Measurements from ENCODE around the gene CAMK4.

Gene CAMK4

DNA sequence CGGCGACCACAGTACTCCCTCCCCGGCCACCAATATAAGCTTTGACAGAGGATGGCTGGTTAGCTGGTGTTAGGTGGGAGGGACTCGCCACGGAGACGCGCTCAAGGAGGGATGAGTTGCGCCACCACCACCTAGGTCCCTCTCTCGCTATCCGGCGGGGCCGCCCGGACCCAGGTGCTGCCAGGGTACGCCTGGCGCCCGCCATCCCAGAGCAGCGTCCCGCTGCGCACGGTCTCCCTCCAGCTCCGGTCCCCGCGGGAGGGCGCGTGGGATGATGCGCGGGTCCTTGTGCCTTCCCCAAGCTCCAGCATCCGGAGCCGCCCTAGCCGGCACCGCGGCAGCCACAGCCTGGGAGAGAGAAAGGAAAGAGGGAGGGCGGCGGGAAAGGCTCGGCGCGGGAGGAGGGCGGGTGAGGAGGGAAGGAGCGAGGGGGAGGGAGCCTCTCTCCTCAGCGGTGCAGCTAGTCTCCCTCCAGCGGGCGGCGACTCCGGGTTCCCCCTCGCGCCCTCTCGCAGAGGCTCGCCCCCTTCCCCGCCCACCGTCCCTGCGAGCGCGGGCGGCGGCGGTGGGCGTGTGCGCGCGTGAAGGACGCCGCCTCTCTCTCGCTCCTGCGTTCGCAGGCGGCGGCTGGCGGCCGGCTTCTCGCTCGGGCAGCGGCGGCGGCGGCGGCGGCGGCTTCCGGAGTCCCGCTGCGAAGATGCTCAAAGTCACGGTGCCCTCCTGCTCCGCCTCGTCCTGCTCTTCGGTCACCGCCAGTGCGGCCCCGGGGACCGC lies at the start of gene CAMK4:
TSS of gene CAMK4 (plus strand) at position 598 of the 774 bp plus-strand sequence. CDS start at position 698, 100 bp downstream.
- DNase-seq (ENCODE audit: low read depth) = no peak

DNA sequence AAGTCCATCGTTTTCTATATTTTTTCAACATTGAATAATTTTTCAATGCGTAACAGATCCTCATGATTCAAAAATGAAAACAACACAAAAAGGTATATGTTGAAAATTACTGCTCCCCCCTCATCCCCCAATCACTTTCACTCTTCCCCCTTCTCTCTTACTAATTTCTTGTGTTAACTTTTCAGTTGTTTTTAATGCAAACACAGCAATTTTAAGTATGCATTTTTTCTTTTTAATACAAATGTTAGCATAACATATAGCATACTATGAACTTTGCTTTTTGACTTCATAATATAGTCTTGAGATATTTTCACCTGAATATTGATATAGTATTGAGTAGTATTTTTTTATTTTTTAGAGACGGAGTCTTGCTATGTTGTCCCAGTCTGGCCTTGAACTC lies 41.1 kb upstream of the CAMK4 start:
- DNase-seq (ENCODE audit: low read depth) = no peak

DNA sequence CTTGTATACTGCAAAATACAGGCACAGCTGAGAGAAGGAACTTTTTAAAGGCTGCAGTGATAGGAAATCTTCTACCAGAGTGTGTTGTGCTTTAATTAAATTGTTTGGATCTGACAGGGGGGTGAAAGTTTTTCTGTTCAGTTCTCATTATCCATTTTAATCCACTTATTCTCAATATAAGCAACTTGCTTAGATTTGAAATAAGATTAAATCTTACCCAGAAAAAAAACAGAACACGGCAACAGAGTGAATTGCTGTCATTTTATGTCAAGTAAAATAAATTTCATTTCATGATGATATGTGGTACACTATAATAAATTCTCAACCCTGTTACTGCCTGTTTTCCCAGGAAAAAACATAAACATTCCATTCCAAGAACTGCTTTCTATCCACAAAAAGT lies 37.1 kb upstream of the CAMK4 start:
- DNase-seq (ENCODE audit: low read depth) = no peak

DNA sequence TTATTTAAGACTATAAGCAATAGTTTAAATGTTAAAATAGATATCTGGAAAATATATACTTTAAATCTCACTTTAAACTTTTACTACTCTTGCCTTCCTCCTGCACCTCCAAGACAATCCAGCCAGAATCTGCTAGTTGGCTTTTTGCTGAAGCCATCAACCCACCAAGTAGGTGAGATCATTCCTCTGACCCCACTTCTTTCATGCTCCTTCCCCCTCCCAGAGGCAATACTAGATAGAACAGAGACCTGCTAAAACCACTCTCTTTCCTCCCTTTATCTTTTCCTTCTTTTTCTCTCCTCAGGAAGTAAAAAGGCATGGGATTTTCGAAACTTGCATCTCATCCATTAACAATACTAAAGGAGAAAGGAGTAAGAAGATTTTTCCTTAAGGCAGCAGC lies 30.1 kb upstream of the CAMK4 start:
- no peak for DNase-seq (ENCODE audit: low read depth)

DNA sequence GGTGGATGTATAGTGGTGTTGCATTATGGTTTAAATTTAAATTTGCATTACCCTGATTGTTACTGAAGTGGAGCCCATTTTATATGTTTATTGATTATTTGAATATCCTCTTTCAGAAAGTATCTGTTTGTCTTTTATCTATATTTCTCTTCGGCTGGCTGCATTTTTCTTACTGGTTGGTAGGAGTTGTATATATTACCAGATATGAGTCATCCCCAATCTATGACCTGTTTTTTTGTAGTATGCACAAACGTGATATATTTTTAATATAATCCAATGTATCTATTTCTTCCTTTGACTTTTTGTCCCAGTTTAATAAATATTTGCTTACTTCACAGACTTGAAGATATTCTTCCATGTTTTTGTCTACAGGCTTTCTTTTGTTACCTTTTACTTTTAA lies 29.3 kb upstream of the CAMK4 start:
- no peak for DNase-seq (ENCODE audit: low read depth)

DNA sequence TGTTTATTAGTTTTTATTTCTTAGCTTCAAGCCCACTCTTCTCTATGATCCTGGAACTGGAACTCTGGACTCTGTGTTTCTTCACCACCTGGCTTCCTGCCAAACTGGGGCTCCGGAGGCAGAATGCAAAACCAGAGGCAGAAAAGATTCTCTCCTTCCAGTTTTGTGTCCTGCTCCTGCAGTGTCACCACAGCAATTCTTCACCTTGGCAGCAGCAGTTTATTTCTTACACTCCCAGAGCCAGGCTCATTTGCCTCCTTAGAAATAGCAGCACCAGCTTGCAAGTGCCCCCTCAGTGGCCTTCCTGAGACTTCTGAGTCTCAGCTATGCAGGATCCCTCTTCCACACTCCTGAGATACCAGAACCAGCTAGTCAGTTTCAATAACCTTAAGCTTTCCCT lies 26.7 kb upstream of the CAMK4 start:
- no peak for DNase-seq (ENCODE audit: low read depth)

DNA sequence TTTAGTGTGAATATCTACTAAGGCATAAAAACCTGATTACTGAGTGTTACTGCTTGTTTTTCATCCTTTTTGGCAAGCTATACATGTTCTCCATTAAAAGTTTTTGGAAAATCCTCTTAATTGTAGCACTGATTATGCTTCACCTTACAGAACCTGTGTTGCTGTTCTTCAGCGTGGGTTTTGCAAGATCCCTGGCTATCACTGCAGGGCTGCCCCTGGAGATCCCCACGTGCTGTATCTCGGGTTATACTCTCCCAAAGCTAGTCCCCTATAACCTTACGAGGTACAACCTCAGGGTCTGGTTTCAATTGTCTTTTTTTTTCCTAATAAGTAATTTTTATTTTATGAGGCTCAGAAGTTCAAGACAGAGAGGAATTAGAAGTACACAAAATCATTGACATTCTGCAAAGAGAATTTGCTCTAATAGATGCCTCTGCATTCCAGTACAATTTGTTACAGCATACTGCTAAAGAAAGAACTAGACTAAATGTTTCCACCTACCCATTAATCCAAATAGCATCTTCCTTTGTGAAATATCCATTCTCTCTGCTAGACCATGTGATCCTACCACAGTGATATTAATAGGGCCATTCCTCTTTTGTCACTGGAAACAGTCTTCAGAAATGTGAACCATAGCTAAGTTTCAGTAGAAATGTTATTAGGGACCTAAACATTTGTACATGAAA lies 25.8 kb upstream of the CAMK4 start:
- DNase-seq (ENCODE audit: low read depth) = no peak

DNA sequence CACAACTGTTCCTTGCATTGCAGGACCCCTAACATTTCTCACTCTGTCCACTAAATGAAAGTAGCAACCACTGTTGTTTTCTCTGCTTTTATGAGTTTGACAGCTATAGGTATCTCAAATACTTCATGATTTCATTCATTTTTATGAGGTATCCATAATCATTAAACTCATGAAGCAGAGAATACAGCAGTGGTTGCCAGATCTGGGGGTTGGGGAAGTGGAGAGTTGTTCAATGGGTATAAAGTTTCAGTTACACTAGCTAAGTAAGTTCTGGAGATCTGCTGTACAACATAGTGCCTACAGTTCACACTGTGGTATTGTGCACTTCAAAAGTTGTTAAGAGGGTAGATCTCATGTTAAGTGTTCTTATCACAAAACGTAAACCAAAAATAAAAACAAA lies 23.4 kb upstream of the CAMK4 start:
- no peak for DNase-seq (ENCODE audit: low read depth)

DNA sequence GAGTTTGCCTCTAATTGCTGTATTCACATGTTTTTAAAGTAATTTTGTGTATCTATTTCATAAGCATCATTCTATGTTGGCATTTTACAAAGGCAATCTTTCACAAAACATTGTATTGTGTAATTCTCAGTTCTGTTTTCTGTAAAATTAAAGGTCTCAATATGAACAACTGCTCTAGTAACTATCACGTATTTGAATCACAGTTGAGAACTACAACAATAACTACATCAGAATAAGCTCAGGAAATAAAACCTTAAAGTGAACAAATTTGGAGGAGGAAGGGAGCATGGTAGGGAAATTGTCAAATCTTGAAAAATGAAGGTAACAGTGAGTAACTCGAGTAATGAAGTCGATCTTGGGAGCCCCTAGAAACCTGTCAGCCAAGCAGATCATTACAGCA lies 22.5 kb upstream of the CAMK4 start:
- DNase-seq (ENCODE audit: low read depth) = no peak

DNA sequence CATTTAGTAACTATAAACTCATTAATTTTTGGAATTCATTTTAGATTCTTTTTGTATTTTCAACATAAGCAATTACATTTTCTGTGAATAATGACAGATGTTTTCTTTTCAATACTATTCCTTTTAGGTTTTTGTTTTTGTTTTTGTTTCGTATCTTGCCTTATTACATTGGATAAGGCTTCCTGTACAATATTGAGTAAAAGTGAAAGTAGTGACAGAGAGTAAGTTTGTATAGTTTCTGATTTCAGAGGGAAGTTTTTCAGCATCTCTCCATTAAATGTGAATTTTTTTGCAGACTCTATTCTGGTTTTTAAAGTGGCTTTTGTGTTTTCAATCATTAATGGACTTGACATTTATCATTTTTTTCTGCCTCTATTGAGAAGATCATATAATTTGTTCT lies 12.8 kb upstream of the CAMK4 start:
- DNase-seq (ENCODE audit: low read depth) = no peak

DNA sequence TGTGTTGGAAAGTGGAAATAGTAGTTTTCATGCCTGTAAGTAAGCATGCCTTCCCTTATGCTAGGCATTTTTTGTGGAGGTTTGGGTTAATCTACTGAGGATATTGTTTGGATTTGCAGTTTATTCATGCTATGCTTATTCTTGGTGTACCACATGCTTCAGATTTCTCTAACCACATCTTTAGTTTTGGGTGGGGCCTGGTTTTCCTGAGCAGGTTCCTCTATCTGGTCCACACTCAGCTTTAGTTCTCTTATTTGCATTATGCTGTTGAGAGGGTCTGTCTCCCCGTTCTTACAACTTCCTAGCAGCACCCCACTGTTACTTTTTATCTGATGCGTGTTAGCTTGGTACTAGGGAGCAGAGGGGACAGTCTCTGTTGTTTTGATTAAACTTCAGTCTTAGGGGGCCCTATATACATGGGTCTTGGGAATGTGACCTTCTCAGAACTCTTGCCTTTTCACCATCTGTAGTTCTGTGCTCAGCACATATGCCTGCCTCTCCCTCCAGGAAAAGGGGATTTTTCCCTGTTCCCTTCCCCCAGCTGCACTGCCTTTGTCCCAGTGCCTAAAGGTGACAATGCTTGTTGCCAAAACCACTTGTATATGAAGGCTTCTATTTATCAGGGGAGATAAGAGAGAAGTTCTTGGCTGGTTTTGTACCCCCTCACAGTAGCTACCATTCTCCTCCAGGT lies 10.0 kb upstream of the CAMK4 start:
- no peak for DNase-seq (ENCODE audit: low read depth)

DNA sequence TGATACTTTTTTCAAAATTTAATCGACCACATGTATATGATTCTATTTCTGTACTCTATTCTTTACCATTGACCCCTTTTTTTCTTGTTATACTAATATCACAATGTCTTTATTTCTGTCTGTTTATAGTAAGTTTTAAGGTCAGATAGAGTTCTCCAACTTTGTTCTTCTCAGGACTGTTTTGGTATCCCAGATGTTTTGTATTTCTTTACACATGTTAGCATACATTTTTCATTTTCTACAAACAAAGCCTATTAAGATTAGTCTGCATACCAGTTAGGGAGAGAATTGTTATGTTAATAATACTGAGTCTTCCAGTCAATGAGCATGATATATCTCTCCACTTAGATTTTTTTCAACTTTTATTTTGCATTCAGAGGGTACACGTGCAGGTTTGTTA lies 8.2 kb upstream of the CAMK4 start:
- DNase-seq (ENCODE audit: low read depth) = no peak

DNA sequence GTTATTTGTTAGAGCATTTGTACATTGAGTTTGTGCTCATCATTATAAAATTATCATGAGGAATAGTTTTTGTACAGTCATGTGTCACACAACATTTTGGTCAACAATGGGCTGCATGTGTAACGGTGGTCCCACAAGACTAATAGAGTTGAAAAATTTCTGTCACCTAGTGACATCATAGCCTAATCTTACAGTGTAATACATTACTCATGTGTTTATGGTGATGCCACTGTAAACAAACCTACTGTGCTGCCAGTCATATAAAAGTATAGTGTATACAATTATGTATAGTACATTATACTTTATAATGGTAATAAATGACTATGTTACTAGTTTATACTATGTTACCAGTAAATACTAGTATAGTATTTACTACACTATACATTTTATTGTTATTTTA lies 3.0 kb upstream of the CAMK4 start:
- no peak for DNase-seq (ENCODE audit: low read depth)

DNA sequence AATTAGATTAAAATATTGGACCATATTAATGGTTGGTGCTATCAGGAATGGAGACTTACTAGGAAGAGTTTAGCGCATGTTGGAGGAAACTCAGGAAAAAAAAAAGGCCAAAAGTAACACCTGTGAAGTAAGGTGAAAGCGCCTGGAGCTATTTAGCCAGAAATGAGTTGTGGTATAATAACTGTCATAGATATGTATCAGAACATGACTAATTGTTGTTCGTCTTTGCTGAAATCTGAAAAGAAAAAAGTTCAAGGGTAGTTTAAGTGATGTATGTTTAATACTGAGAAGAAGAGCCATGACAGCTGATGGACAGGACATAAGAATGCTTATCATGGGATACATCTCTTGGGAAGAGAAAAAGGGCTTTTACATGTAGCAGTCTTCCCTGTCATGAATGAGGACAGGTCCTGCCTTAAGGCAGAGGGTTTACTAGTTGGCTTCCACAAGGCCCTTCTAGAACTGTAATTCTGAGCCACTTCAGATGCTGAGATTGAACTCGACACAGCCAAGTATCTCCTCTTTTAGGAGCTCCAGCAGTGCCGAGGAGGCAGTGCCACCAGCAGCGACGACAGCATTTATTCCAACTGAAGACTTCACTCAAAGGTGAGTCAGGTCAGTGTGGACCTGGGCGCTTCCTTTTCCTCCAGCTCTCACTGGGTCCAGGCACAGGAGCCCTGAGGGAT lies 940 bp upstream of the CAMK4 start:
- no peak for DNase-seq (ENCODE audit: low read depth)

DNA sequence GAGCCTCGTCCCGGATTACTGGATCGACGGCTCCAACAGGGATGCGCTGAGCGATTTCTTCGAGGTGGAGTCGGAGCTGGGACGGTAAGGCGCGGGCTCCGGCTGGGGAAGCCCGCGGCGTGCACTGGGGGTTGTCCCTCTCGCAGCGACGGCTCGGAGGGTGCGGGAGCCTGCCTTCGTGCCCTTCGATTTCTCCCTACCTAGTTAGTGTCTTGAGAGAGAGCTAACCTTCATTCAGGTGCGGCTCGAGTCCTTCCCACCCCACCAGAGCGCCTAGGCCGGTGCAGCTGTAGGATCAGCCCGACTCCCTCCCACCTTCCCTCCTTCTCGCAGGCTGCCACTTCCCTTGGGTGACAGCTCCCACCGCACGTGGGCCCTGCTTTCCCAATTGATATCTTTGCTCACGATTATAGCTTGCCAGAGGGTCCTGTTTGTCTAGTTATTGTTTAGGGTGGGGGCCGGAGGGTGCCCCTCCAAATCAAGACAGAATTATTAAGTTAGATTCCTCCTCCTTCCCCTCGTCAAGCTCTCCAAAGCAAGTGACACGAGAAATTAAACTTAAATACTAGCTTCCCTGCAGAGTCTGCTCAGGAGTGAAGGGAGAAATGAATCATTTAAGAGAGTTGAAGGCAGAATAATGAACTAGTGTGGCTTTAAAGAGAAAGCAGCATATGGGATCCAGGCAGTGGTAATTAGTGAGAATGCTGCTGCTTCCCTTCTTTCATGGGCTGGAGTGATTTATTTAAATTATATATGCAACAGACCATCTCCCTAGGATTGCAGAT lies 569 bp downstream of the CAMK4 start:
- no peak for DNase-seq (ENCODE audit: low read depth)

DNA sequence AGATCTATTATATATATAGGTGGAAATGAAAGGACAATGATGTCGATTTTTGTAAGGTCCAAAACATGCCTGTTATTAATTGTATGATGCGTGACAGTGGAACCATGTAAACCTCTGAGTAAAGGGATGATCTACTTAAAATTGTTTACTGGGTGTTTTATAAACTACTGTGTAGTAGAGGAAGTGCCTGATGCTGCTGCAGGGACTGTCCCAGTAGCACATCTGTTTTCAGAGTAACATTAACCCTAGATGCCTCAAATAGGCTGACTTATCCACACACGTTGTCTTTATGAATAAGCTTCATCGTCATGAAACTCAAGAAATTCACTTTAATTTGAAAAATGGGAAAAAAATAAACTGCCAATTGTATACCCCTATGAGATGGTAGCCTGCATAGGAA lies 1.7 kb downstream of the CAMK4 start:
- no peak for DNase-seq (ENCODE audit: low read depth)

DNA sequence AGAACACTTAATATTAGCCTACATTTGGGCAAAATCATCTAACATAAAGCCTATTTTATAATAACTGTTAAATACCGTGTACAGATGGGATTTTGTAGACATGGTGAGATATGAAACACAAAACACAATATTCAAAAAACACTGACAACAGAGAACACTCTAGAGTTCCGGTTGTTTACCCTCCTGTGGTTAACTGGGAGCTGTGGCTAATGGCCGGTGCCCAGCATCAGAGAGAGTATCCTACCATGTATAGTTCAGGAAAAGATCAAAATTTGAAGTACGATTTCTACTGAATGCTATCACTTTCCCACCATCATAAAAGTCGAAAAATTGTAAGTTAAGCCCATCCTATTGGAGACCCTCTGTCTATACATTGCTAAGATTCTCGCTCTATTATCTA lies 2.4 kb downstream of the CAMK4 start:
- DNase-seq (ENCODE audit: low read depth) = no peak

DNA sequence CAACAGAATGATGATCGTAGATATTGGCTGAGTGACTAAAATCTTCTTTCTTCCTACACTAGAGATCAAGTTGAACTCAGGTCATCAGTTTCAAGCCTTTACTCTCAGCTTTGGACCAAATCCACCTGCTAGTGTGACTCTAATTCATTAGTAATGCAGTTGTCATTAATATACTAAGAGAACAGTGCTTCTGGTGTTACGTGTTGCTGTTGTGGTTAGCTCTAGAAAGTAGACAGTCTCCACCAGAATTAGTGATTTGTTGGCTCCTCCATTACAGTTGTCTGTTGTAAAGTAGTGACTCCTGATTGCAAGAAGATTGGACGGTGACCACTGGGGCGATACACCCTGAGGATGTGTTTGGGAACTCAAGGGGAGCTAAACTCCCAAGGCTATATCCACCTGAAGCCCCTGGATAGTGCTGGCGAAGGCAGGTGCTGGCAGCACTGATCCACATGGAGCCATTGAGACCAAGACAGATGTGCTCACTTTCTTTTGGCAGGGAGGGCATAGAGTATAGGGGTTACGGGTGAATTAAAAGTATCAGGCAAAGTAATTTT lies 3.1 kb downstream of the CAMK4 start:
- no peak for DNase-seq (ENCODE audit: low read depth)

DNA sequence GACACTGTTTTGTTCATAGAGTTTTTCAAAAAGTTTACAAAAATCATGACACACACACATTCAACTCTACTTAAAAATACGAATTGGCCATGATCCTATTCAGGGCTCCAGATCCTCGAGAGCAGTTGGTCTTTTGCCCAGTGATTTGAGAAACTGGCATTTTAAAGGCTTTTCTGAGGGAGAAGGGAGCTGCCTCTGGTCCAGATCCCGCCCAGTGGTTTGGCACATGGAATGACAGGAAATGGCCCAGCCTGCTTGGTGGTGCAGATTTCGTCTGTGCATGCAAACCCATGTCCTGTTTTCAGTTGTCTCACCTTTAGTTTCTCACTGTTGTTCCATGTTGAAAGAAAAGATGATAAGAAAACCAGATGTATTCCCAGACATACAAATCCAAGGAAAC lies 3.6 kb downstream of the CAMK4 start:
- DNase-seq (ENCODE audit: low read depth) = no peak

DNA sequence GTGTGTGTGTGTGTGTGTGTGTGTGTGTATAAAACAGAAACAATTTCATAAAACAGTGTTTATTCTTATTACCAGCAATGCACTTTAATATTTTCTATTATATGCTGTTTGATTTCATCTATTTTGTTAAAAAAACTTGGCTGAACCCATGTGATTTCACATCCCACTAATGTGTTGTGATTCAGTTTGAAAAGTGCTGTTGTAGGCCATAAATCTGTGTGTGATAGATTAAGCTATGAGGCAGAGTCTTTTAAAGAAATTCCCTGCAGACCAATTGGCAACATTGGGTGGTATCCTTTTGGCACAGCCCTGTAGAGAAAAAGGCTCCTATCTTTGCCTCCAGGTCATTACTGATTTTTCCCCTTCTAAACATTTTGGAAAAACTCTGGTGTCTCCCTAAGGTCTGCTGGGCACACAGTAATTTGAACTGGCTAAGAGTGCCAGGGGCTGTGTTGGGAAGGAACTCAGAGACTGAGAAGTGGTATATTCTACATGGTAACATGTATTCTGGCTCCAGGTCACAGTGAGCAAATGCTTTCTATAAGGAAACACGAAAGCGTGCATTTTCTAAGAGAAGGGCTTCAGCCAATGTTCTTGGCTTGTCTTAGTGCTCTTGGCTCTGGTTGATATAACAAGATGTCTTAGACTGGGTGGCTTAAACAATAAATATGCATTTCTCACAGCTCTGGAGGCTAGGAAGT lies 4.5 kb downstream of the CAMK4 start:
- DNase-seq (ENCODE audit: low read depth) = no peak
